GM12878 (cell line): ENCODE measurements around the gene PLOD2. TPM values are rescaled to one million over a fixed set of nuclear protein-coding genes. Genes with fewer than 3 reads are reported as not detected.

Source experiments
- ATAC-seq: fragments of 200-7000 bp; cut with Tn5 transposase; 3 replicates; pipeline ENCODE4 v1.9.1; 2020; ENCODE audit warnings: mild to moderate bottlenecking, moderate library complexity
- BruUV-seq: library from RNA; stranded (reverse); fragments of 400-500 nt; replicated peaks from 2 replicates; lab custom pipeline; 2021; lab: Mats Ljungman, UMichigan
- CTCF ChIA-PET: fragments of 300-600 bp; sonication (Branson Sonifier 250); formaldehyde crosslinking; extraction: SDS; loops from one replicate; lab custom pipeline; 2021; ENCODE audit warnings: inconsistent platforms; lab: Yijun Ruan, JAX
- POLR2A ChIA-PET: fragments of 350-600 bp; formaldehyde crosslinking; extraction: SDS; loops from one replicate; lab custom pipeline; 2021; ENCODE audit warnings: inconsistent platforms; lab: Charles Lee
- RAD21 ChIA-PET: fragments of 300-600 bp; sonication (Branson Sonifier 250); formaldehyde crosslinking; loops from one replicate; lab custom pipeline; 2023; ENCODE audit warnings: antibody characterized with exemption; ENCODE audit not compliant: unreplicated experiment; lab: Charles Lee
- SMC1A ChIA-PET: fragments of 300-600 bp; sonication (Branson Sonifier 250); formaldehyde crosslinking; loops from one replicate; lab custom pipeline; 2023; ENCODE audit not compliant: unreplicated experiment, uncharacterized antibody; lab: Charles Lee
- DNase-seq: peaks from one replicate; pipeline ENCODE4 v3.0.0-alpha.2; 2011; ENCODE audit warnings: low read depth, low spot score
- FAIRE-seq: peaks from 3 replicates; lab custom pipeline; 2011; peaks lifted over from hg19 to GRCh38; lab: Jason Lieb, UNC
- H2AFZ ChIP-seq: 2 replicates; pipeline ENCODE4 v1.6.0; 2011; ENCODE audit warnings: low read depth, low read length, control low read depth; ENCODE audit not compliant: control insufficient read depth
- H3K27ac ChIP-seq: 2 replicates; pipeline ENCODE4 v1.5.1; 2011; ENCODE audit warnings: control low read depth; ENCODE audit not compliant: control insufficient read depth, insufficient read depth
- H3K27me3 ChIP-seq, 2 experiments: replicated peaks in 1 of 2; 2 replicates each; pipeline versions ENCODE4 v1.6.0 to v1.6.1; 2011; ENCODE audit warnings: low read length in 1 of 2; ENCODE audit not compliant: control insufficient read depth in 2 of 2, insufficient read depth in 2 of 2
- H3K36me3 ChIP-seq, 2 experiments: 2 replicates each; pipeline ENCODE4 v1.5.1; 2011; ENCODE audit warnings: low read length in 1 of 2; ENCODE audit not compliant: control insufficient read depth in 2 of 2, insufficient read depth in 2 of 2
- H3K4me1 ChIP-seq: 2 replicates; pipeline ENCODE4 v1.6.1; 2011; ENCODE audit warnings: mild to moderate bottlenecking, low read length, moderate library complexity, mixed read lengths; ENCODE audit not compliant: control insufficient read depth, insufficient read depth
- H3K4me2 ChIP-seq: 2 replicates; pipeline ENCODE4 v1.6.0; 2011; ENCODE audit warnings: control low read depth; ENCODE audit not compliant: control insufficient read depth, insufficient read depth
- H3K4me3 ChIP-seq: fragments of 200-600 bp; sonication (generic); 2 replicates; pipeline ENCODE4 v1.5.1; 2016
- H3K79me2 ChIP-seq: 2 replicates; pipeline ENCODE4 v1.6.0; 2011; ENCODE audit warnings: low read length; ENCODE audit not compliant: control insufficient read depth, insufficient read depth
- H3K9ac ChIP-seq: 2 replicates; pipeline ENCODE4 v1.8.0; 2011; ENCODE audit warnings: low read length, control low read depth, mixed read lengths; ENCODE audit not compliant: control insufficient read depth, insufficient read depth
- H3K9me3 ChIP-seq: replicated peaks from 3 replicates; pipeline ENCODE4 v1.5.1; 2011; ENCODE audit warnings: mild to moderate bottlenecking, low read length; ENCODE audit not compliant: control insufficient read depth, insufficient read depth
- H4K20me1 ChIP-seq: 2 replicates; pipeline ENCODE4 v1.6.0; 2011; ENCODE audit not compliant: control insufficient read depth, insufficient read depth
- CBX3 ChIP-seq: fragments of 200-600 bp; sonication (generic); IDR thresholded peaks from 2 replicates; pipeline ENCODE4 v1.6.1; 2016; ENCODE audit warnings: low read depth, borderline replicate concordance
- EZH2 ChIP-seq: IDR thresholded peaks from 2 replicates; pipeline ENCODE4 v1.6.1; 2012; ENCODE audit warnings: low read depth, mild to moderate bottlenecking, control low read depth, inconsistent platforms, low read length, borderline replicate concordance; ENCODE audit not compliant: control insufficient read depth
- FOS ChIP-seq: IDR thresholded peaks from 3 replicates; pipeline ENCODE4 v1.6.1; 2011; ENCODE audit warnings: borderline replicate concordance; ENCODE audit not compliant: insufficient read length; ENCODE audit errors: extremely low read depth
- GABPA ChIP-seq: IDR thresholded peaks from 2 replicates; pipeline ENCODE4 v1.6.1; 2014; ENCODE audit warnings: antibody characterized with exemption, low read depth, mild to moderate bottlenecking, inconsistent platforms
- MEF2A ChIP-seq: IDR thresholded peaks from 2 replicates; pipeline ENCODE4 v1.6.1; 2011; ENCODE audit warnings: low read depth, mild to moderate bottlenecking, low read length, moderate library complexity; ENCODE audit not compliant: insufficient read depth
- NRF1 ChIP-seq: conservative IDR thresholded peaks from 2 replicates; pipeline ENCODE4 v1.6.1; 2011; ENCODE audit warnings: mild to moderate bottlenecking, low read depth, low read length, improper control_type of control experiment
- RAD51 ChIP-seq: fragments of 450-650 bp; IDR thresholded peaks from 2 replicates; pipeline ENCODE4 v1.6.1; 2016; ENCODE audit warnings: moderate library complexity, mild to moderate bottlenecking, inconsistent platforms
- SMARCA5 ChIP-seq: fragments of 450-650 bp; IDR thresholded peaks from 2 replicates; pipeline ENCODE4 v1.6.1; 2017; ENCODE audit warnings: mild to moderate bottlenecking
- TBL1XR1 ChIP-seq: IDR thresholded peaks from 2 replicates; pipeline ENCODE4 v1.6.1; 2012; ENCODE audit warnings: low read depth, low read length, improper control_type of control experiment
- WGBS: methylation state at CpG from one replicate; pipeline ENCODE4 v1.1.6; 2016; ENCODE audit warnings: low lambda C conversion rate; ENCODE audit not compliant: insufficient replicate concordance, insufficient coverage; ENCODE audit errors: missing lambda C conversion rate; 5-methylcytosine and 5-hydroxymethylcytosine counted together
- in situ Hi-C: fragments of 300-500 bp; cut with MboI; formaldehyde crosslinking; loops from 9 replicates; pipeline ENCODE4 v1.14.3; 2018; ENCODE audit warnings: mixed read lengths
- intact Hi-C: fragments of 100-400 bp; cut with micrococcal nuclease; formaldehyde crosslinking; loops from one replicate; pipeline ENCODE4 v1.14.2; 2022; ENCODE audit not compliant: unreplicated experiment
- polyA plus RNA-seq, 11 experiments: library from polyadenylated mRNA; depleted of rRNA in 4 of 11; unstranded in 6 of 11; stranded (reverse) in 5 of 11; fragments of >200 nt; fragmentation: Nextera tagmentation in 4 of 11; fragmentation: Illumina TruSeq in 1 of 11; extraction: Ambion mirVana in 4 of 11; extraction: Trizol in 1 of 11; gene quantifications; 1 replicate in 1 of 11; 2 replicates in 10 of 11; pipeline versions ENCODE4 v1.2.1 to v1.2.3, GENCODE V29; 2011 to 2016; ENCODE audit warnings: inconsistent platforms in 2 of 11, missing spikeins in 2 of 11, low read depth in 1 of 11
- total RNA-seq, 4 experiments: library from RNA; depleted of rRNA in 3 of 4; stranded (reverse); fragments of >200 nt in 3 of 4; fragmentation: Illumina TruSeq in 1 of 4; extraction: Trizol in 1 of 4; gene quantifications; 2 replicates each; pipeline versions ENCODE4 v1.2.1 to v1.2.3, GENCODE V29; 2013 to 2021

The PLOD2 gene
- total and polyA plus RNA-seq, 10 of the 15 experiments (the other 5 are each of a cell fraction or from before 2014, with no cell fraction given) = 0.03 to 0.56 (median 0.33) TPM; not detected in 4

DNA sequence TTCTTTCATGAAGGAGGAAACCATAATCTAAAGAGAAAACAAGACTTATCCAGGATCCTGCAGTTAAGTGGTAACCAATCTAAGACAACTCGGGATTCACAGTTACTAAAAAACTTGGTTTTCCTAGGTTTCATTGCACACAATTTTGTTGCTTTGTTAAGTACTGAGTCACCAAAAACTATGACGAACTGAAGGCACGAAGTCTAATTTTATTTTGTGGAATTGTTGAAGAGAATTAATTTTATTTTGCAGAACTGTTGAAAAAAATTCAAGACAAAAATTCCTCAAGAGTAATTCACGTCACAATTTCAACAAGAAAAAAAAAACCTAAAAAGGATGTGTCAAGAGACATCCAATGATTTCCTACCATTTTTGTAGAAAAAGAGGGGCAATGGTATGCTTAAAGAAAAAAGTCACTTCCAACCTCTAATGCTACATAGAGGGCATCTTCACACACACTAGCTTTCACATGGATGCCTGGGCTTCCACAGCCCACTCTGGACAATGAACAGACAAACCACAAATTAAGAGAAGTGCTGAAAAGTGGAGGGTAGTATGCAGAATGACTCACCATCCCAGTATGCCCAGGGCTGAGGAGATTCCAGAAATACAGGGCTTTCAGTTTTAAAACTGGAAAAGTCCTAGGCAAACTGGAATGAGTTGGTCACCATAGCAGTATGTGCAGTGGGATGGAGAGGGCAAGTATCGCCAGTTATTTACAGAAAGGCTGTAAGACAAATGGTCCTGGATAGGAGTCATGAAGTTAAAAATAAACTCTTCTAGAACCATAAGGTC is 29.2 kb downstream of the PLOD2 start:
- CTCF ChIA-PET = no interaction called here
- Histone ChIP-seq H3K36me3 (no peaks in the 10 kb centered on the region), H2AFZ (no peak overlapping the region), H3K9me3 (no peaks in the 10 kb centered on the region), H3K27me3 (no peaks in the 10 kb centered on the region), H3K9ac (no peak overlapping the region), H3K4me1 (no peaks in the 10 kb centered on the region), H3K79me2 (no peaks in the 10 kb centered on the region), H3K27ac (no peak overlapping the region), H4K20me1 (no peaks in the 10 kb centered on the region), H3K4me3 (no peak overlapping the region), H3K4me2 (no peak overlapping the region)
- no peak for ATAC-seq
- POLR2A ChIA-PET = no interaction called here
- no peak for DNase-seq
- RAD21 ChIA-PET = no interaction called here
- in situ Hi-C loops (no loop called here), intact Hi-C loops (no loop called here)
- 20% methylated on average over 5 of the region's 5 CpGs for WGBS
- no TSS peak for BruUV-seq
- FAIRE-seq = no peak
- SMC1A ChIA-PET = interaction anchor here (0.7 kb wide), 1 partner anchor 459 kb away, joined by 3 read pairs; no protein-coding TSS in a partner anchor
- TF ChIP-seq EZH2 (no peak), RAD51 (no peak), FOS (no peak), CBX3 (no peak), SMARCA5 (no peak), MEF2A (no peak), GABPA (no peak), NRF1 (no peak), TBL1XR1 (no peak)
